ENCODE data around the gene MTX1.

DNA sequence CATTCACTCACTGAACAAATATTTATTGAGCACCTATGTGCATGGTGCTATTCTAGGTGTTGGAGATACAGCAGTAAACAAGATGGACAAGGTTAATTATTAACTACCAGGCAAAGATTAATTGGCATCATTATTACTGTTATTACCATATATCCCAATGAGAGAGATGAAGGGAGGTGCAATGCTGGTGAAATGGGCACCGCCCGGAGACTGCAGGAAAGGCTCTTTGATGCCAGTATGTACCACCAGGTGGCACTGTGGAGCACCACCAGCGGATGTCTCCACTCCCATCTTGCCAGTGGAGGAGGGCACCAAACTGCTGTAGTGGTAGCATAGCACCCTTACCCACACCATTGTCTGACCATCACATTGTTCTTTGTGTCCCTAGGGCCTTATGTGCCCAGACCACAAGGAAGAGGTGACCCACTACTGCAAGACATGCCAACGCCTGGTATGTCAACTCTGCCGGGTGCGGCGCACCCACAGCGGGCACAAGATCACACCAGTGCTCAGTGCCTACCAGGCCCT, 31.9 kb upstream of the MTX1 start:
- TF ChIP-seq POLR2A (IDR thresholded peaks at IDR 0.05; ENCODE audit: low read length) = no peak
- TF ChIP-seq, protein P1, sequence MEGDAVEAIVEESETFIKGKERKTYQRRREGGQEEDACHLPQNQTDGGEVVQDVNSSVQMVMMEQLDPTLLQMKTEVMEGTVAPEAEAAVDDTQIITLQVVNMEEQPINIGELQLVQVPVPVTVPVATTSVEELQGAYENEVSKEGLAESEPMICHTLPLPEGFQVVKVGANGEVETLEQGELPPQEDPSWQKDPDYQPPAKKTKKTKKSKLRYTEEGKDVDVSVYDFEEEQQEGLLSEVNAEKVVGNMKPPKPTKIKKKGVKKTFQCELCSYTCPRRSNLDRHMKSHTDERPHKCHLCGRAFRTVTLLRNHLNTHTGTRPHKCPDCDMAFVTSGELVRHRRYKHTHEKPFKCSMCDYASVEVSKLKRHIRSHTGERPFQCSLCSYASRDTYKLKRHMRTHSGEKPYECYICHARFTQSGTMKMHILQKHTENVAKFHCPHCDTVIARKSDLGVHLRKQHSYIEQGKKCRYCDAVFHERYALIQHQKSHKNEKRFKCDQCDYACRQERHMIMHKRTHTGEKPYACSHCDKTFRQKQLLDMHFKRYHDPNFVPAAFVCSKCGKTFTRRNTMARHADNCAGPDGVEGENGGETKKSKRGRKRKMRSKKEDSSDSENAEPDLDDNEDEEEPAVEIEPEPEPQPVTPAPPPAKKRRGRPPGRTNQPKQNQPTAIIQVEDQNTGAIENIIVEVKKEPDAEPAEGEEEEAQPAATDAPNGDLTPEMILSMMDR (IDR thresholded peaks at IDR 0.05) = peak; percentile 86
- TF ChIP-seq EP300 (IDR thresholded peaks at IDR 0.05) = no peak
- no peak for TF ChIP-seq HOXB13 (CRISPR knock-in tag; IDR thresholded peaks at IDR 0.05; ENCODE audit: low read depth)
